GM18907 (cell line): ENCODE measurements around the gene FARS2.

Source experiments
- ATAC-seq: cut with Tn5 transposase; IDR thresholded peaks from one replicate; pipeline ENCODE4 v1.9.1; 2021; ENCODE audit warnings: mild to moderate bottlenecking, moderate library complexity; ENCODE audit not compliant: unreplicated experiment

Gene FARS2

DNA sequence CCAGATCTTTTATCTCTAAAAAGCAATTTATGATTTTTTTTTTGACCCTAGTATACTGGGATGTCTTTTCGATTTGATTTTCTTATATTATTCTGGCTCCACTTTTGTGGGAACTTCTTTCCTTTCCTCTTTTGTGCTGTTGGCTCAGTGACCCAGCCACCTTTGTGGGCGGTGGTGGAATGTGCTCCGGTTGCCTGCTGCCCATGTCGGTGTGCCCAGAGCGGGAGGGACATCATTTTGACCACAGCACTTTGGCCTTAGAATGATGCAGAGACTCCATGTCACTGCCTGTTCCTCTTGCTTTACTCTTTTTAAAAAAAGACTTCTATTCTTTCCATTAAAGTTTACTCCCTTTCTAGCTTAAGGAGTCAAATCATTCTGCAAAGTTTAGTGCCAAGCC is 198.0 kb downstream of the FARS2 start:
- ATAC-seq = no peak

DNA sequence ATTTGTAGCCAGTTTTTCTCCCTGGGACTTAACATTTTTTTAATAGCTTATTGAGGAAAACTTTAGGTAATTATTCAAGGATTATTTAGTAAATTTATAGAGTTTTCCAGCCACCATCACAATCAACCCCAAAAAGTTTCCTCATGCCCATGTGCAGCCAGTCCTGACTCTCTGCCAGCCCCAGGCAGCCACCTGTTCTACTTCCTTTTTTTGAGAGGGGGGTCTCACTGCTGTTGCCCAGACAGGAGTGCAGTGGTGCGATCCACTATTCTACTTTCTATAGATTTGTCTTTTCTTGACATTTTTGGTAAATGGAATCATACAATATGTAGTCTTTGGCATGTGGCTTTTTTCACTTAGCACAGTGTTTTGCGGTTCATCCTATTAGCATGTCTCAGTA is 200.1 kb downstream of the FARS2 start:
- ATAC-seq = no peak

DNA sequence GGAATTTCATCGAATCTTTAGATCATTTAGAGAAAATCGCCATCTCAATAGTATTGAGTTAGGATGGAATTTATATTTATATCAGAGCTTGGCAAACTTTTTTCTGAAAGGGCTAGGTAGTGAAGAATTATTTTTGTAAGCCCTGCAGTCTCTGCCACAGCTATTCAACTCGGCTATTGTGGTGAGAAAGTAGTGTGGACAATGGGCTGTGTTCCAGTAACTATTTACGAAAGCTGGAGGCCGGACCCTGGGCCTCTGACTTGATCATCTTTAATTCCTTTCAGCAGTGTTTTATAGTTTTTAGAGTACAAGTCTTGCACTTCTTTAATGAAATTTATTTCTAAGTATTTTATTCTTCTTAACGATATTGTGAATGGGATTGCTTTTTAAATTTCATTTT is 201.5 kb downstream of the FARS2 start:
- ATAC-seq = no peak

DNA sequence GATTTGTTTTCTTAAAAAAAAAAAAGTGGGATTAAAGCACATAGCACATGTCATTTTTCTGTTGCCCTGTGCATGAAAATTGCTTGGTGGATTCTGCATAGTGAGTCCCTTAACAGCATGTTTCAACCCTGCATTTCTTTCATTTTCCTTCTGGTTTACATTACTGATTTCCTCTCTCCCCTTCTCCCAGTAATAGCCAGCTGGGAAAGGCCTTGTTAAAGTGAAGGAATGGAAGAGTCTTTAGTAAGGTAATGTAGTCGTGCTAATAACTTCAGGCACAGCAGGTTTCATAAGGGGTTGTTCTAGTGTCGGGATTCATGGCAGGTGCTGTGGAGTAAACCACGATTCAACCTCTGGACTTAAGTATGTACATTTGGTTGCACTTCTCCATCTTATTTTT is 202.4 kb downstream of the FARS2 start:
- ATAC-seq = no peak

DNA sequence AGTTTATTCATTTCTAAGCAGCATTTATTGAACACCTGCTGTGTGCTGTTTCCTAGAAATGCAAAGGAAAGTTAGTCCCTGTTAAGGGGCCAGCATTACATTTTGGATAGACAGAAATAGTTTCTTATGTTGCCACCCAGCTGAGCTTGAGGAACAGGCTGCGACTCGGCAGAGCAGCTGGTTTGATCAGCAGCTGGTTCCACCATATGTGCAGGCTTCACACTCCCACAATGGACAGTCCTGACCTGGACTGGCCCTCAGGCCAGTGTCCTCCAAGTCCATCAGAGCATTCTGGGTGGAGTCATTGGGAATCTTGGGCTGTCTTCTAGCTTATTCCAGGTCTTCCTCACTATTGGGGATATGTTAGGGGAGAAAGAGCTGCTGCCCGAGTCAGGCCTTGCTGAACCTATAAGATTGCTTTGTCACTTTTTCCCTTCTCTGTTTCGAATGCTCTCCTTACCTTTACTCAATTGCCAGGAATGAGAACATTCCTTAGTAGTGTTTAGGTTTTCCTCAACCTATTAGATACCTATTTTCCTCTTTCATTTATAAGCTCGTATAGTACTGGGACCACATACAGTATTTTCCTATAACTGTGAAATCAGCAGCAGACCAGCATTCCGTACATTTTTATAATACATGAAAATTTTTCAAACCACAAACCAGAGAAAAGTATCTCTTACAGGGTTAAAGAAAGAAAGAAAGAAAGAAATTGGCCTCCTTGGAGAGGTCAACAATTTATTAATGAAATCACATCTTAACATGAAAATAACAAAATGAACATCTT is 203.0 kb downstream of the FARS2 start:
- ATAC-seq = no peak

DNA sequence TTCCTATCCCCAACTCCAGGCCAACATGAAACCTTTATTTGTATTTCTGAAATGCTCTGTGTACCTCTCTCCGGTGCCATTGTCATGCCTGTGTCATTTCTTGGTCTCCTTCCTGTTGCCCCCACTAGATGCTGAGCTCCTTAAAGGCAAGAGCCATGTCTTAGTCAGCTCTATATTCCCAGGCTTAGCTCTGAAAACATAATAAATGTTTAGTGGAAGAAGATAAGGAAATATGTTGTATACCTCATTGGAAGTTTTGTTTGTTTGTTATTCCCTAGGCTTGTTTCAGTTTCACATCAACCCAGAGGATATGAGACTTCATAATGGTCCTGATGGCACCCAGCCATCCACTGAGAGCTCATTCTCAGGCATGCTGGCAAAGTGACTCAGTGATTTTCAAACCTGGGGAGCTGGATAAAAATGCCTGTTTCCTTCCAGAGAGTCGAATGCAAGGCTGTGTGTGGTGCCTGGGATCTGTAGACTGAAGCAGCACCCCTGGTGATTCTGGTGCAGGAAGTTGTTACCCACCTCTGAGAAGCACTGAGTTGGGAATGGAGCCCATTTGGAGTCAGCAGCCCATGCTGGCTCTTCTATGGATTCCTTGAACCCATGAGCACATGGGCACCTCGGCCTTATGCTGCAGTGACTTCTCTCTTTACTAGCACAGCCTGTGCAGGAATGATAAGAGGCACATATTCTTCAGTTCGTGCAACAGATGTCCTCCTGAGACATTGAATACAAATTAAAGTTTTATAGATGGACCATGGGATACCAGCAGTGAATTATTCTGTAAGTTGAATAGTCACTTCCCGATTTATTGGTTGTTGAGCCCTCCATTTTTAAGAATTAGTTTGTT is 205.2 kb downstream of the FARS2 start:
- no peak for ATAC-seq

DNA sequence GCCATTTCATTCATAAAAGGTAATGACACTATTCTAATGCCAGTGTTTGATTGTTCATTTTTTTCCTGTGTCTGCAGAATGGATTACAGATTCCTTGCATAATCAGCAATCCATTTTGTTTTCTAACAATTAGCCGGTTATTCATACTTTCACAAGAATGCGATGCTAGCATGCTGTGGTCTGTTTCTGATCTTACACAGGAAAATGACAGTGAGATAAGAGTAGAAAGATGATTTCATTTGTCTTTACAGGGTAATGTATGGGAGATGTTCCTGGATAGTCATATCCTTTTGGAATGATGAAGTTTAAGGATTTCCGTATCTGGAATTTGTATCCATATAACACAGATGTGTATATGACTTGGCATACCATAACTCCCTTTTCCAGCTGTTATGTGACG is 207.3 kb downstream of the FARS2 start:
- ATAC-seq = no peak

DNA sequence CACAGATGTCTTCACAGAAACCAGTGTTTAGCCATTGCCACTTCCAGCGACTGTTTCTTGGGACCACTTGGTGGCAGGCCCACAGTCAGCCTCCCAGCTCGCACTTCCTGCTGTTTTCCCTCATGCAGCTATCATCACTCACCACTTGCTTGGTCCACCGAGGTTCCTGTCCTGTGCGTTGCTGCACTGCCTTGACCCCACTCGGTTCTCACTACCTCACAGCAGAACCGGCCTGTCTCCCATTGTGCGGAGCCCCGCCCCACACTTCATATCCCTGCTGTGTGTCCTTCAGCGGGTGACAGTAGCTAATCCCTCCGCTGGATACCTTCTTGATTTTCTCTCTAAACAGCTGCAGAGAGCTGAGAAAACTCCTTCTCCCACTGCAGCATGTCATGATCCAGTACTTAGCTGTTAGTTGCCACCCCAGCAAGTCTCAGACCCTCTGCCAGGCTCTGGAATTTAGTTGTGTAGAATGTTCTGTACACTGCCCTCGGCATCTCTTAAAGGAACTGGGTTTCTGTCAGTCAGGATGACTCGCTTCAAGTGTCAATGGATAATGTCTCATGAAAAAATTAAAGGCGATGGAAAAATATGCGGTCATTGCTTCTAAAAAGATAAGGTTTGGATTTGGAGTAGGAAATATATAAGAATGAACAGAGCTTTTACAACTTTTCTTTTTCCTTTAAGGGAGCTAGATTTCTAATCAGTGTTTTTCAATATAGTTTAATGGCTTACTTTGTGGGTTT is 208.0 kb downstream of the FARS2 start:
- ATAC-seq = no peak

DNA sequence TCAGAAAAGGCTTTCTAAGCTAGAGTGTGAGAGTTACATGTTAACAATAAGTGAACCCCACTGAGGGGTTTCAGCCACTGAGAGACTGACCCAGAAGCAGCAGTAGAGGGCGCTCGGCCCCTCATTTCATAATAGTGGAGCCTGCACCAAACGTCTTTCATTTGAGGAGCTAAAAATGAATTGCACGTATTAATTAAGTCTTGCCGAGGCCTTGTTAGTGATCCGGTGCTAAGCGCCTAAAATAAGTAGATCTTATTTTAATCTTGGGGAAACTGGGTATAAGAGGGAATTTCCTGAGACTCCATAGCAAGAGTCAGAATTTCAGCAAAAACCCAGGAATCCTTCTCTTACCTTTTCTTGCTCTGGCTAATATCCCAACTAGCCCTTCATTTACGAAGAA is 209.7 kb downstream of the FARS2 start:
- peak; percentile 76 for ATAC-seq

DNA sequence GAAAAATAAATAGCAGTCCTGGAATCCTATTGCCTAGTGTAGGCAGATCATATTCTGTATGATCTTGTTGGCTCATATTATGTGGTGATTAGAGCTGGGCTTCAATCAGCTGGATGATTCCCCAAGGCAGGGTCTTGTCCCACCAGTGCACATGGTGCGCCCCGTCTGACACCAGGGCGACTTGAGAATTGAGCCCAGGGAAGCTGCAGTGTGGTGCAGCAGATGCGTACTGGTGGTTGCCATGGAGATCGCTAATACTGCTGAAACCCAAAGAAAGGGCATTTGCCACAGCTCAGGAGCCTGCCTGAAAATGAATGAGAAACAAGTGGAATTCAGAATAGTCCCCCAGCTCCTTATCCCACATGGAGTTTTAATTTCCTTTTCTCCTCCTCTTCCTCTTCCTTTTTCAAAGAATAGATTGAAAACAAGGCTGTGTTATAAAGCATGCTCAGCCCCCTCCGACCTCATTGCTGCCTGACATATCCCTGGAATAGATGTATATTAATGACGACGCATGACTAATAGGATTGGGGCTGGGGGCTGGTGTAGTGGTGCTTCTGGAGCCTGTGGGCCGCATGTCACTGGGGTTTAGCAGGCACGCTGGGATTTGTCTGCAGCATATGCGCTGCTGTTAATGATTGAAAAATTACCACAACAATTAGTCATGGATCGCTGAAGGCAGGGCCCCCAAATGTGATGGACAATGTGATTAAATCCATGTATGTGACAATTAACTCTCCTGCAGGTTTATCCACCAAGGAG is 210.5 kb downstream of the FARS2 start:
- no peak for ATAC-seq

DNA sequence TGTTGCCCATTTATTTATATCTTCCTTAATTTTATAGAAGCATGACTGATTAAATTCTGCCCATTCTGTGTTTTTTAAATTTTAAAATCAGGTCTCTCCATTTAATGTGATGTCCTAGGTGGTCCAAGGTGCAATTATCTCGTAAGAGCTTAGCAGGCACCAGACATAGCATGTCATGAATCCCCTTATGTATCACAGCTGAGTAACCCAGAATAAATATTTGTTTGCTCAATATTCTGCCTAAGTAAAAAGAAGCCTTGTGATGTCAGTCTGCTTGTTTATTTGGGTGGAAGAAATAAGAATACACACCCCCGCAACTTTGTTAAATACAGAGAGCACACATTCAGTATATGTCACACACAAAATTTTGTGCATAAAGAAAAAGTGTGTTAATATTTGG is 211.3 kb downstream of the FARS2 start:
- no peak for ATAC-seq

DNA sequence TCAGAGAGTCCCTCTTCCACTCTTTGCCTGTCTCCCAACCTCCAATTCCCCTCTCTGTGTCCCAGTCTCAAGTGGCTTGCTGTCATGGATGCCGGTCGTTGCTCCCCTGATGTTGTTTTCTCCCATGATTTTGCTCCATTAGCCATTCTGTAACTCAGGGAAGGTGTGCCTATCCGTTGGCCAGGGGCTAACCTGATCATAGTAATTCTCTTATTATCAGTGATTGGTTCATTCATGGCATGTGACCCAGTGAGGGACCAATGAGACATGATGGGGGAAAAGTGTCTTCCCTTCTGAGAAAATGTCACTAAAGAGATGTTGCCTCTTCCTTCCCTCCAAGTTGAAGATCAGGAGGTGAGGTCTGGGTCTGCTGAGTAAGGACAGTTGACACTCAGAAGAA is 214.5 kb downstream of the FARS2 start:
- ATAC-seq = no peak

DNA sequence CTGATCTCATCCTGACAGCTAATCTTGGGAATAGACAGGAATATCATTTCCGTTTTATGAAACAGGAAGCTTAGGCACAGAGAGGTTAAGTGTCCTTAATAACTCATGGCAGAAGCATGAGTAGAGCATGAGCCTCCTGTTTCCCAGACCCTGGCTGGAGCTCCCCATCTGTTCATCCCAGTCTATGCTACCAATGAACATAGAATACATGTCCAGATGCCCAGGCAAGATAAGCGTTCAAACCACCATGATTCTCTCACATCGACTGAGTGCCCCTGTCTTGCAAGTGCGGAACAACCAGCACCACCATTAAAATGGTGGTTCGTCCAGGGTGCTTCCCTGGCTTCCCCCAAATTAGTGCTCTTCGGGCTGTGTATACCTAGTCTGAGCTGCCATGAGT is 217.1 kb downstream of the FARS2 start:
- ATAC-seq = no peak

DNA sequence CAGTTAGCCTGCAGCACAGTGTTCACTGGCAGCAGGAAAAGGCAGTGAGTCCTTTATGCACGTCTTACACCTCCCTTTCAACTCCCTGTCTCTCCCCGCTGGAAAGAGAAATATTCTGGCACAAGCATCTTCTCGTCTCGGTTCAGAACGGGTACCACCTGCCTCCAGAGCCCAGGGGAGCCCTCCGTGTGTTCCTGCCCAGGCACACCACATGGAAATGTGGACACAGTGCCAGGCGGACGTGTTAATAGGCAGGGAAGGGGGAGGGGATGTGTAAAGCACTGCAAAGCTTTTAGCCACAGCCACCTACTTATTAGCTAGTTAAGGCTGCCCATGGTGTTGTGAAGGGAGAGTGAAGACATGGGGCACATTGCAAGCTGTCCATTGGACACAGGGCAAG is 219.7 kb downstream of the FARS2 start:
- no peak for ATAC-seq

DNA sequence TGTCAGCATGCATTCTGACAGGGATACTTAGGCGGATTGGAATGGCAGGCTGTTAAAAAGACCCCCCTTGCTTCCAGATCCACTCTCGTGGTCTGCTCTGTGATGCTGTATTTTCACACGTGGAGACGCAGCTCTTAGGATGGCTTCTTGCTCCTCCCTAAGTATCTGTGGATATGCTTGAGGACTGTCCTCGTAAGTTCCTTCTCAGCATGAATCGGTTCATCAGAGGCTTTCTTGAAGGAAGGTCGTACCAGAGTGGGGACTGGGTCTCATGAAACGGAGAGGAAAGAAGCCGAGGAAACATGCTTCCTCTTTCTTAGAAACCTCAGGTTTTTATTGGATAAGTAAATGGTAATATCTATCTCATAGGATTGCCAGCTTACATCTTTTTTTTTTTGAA is 220.4 kb downstream of the FARS2 start:
- no peak for ATAC-seq

DNA sequence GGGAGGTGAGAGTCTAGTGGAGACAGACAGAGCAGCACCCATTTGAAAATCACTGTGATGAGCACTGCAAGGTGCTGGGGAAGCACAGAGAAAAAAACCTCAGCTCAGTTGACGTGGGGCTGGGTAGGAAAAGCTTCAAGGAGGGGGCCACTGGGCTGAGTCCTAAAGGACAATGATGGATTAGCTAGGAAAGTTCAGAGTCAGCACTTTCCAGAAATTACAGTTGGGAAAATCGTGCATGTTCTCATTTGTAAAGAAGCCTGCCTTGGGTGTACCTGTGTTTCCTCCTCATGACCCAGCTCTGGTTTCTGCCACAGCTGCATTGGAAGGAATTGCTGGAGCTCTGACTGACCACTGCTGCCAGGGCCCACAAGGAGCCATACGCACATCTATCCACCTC is 221.3 kb downstream of the FARS2 start:
- ATAC-seq = no peak

DNA sequence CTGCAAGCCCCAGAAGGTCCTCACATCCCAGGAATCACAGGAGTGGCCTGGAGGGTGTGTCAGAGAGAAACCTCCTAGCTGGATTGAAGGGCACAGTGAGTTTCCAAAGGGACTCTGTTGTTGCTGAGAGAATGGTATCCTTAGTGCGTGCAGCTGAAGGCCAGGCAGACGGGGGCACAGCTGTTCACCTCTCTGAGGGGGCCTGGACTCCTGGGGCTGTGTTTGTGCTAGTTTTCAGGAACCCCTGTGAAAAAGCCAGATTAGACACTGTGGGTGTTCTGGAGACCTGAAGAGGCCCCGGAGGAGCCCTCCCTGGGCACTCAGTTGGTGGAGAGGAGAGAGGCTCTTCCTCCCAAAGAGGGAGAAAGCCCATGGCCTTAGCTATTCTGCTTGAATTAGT is 223.4 kb downstream of the FARS2 start:
- no peak for ATAC-seq

DNA sequence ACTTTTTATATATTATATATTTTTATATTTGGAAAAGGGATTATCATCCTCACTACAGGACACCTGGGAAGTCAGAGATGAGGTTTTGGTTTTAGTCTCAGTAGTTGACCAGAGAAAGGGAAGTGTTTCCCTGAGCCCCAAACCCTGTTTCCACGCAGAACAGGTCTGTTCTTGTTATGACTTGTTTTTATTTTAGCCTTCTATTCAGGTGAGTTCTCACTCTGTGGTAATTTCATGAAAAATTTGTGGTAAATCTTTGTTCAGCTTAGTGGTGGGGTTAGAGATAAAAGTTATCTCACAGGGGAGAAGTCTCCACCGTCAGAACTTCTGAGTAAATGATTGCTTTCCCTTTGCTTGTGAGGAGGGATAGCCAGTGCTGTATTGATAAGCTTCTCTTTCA is 224.9 kb downstream of the FARS2 start:
- peak; percentile 95 for ATAC-seq

DNA sequence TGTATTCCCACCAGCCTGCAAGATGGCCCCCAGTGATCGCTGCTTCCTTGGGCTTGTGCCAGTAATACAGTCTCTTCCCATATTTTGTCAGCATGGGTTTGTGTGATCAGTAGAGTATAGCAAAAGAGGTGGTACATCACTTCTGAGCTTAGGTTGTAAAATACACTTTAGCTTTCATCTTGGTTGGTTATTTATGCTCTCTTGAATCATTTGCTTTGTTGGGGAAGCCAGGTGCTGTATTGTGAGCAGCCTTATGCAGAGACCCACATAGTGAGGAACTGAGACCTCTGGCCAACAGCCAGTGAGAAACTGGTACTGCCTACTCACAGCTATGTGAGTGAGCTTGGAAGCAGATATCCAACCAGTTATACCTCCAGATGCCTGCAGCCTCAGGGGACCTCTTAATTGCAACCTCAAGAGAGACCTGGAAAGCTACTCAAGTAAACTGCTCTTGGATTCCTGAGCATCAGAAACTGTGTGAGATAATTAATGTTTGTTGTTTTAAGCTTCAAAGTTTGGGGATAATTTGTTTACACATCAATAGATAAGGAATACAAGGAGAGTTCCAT is 229.3 kb downstream of the FARS2 start:
- no peak for ATAC-seq

DNA sequence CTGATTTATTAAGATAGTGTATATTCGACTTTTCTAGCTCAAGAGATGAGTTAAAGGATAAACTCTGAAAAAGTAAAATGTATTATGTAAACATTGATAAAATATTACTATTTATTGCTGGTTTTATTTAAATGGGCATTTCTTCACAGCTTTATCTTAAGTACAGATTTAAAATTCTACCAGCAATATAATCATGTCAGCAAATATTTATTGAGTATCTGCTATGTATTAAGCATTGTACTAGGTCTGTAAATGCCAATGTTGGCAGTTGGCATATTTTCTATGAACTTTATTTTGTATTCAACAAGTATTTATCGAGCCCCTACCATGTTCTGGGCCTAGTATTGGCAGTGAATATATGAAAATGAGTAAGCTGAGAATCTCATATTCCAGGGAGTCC is 231.0 kb downstream of the FARS2 start:
- ATAC-seq = no peak

DNA sequence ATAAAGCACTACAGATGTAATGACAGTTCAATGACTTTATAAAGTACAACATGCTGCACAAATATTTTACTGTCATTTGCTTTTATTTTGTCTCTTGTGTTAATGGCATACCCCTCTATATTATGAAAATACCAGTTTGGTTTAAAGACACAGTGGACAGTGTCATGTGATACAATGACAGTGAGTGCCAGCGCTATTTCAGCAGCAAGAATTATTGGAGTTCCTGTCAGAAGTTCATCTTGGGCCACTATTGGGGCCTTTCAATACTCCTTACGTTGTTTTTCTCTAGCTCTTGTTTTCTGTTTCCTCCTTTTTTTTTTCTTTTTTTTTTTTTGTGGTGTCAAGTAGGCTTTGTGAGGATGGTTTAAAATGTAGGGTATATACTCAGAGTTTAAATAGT is 232.5 kb downstream of the FARS2 start:
- ATAC-seq = no peak
